OCI-LY7 (cell line): ENCODE results near the gene BCL2L12. TPM values are rescaled to one million over a fixed set of nuclear protein-coding genes. Genes with fewer than 3 reads are reported as not detected.

Experiments used
- BruUV-seq: library from RNA; stranded (reverse); fragments of 400-500 nt; replicated peaks from 2 replicates; lab custom pipeline; 2021; lab: Mats Ljungman, UMichigan
- CTCF ChIA-PET: fragments of 300-600 bp; sonication (Branson Sonifier 250); formaldehyde crosslinking; loops from one replicate; lab custom pipeline; 2022; ENCODE audit warnings: antibody characterized with exemption; ENCODE audit not compliant: unreplicated experiment; lab: Charles Lee
- POLR2A ChIA-PET: fragments of 300-600 bp; sonication (Branson Sonifier 250); formaldehyde crosslinking; loops from one replicate; lab custom pipeline; 2022; ENCODE audit warnings: antibody characterized with exemption; lab: Charles Lee
- DNase-seq: peaks from one replicate; pipeline ENCODE4 v3.0.0-alpha.2; 2015; ENCODE audit warnings: low spot score
- H2AFZ ChIP-seq: fragments of 200-600 bp; sonication (generic), shearing (Covaris generic); 2 replicates; pipeline ENCODE4 v1.6.1; 2014; ENCODE audit warnings: mild to moderate bottlenecking, antibody characterized with exemption, low read length, moderate library complexity
- H3K27ac ChIP-seq: fragments of 200-600 bp; sonication (generic); 2 replicates; pipeline ENCODE4 v1.5.1; 2014; ENCODE audit warnings: mixed run types, low read depth, mild to moderate bottlenecking, moderate library complexity, low read length, inconsistent platforms; ENCODE audit not compliant: poor library complexity, severe bottlenecking
- H3K36me3 ChIP-seq: fragments of 200-600 bp; sonication (generic); 2 replicates; pipeline ENCODE4 v1.6.1; 2014; ENCODE audit warnings: mild to moderate bottlenecking, antibody characterized with exemption, low read length, moderate library complexity, mixed read lengths; ENCODE audit not compliant: insufficient read depth
- H3K4me1 ChIP-seq: fragments of 200-600 bp; sonication (generic); 2 replicates; pipeline ENCODE4 v1.5.1; 2014; ENCODE audit warnings: mild to moderate bottlenecking, low read length; ENCODE audit not compliant: insufficient read depth, poor library complexity, severe bottlenecking
- H3K4me2 ChIP-seq: fragments of 200-600 bp; sonication (generic); 2 replicates; pipeline ENCODE4 v1.6.1; 2014; ENCODE audit warnings: mild to moderate bottlenecking, low read length
- H3K4me3 ChIP-seq: fragments of 200-600 bp; sonication (generic); 2 replicates; pipeline ENCODE4 v1.5.1; 2014; ENCODE audit warnings: mild to moderate bottlenecking, low read depth, low read length; ENCODE audit not compliant: poor library complexity, severe bottlenecking
- H3K79me2 ChIP-seq: fragments of 200-600 bp; sonication (generic); 2 replicates; pipeline ENCODE4 v1.6.1; 2016; ENCODE audit warnings: low read depth, mild to moderate bottlenecking, low read length, moderate library complexity, mixed read lengths; ENCODE audit not compliant: insufficient read depth
- H3K9me2 ChIP-seq: fragments of 200-600 bp; sonication (generic); 2 replicates; pipeline ENCODE4 v1.6.1; 2016; ENCODE audit warnings: mild to moderate bottlenecking, low read length, mixed read lengths; ENCODE audit not compliant: insufficient read depth
- H3K9me3 ChIP-seq: fragments of 200-600 bp; sonication (generic); 2 replicates; pipeline ENCODE4 v1.6.1; 2014; ENCODE audit warnings: mild to moderate bottlenecking, mixed run types, low read length, mixed read lengths
- H4K20me1 ChIP-seq: fragments of 200-600 bp; sonication (generic); 2 replicates; pipeline ENCODE4 v1.6.1; 2014; ENCODE audit warnings: mild to moderate bottlenecking, antibody characterized with exemption, low read length, moderate library complexity, mixed read lengths; ENCODE audit not compliant: insufficient read depth
- CTCF ChIP-seq: fragments of 200-600 bp; sonication (generic); conservative IDR thresholded peaks from 2 replicates; pipeline ENCODE4 v1.5.1; 2014; ENCODE audit warnings: mild to moderate bottlenecking, antibody characterized with exemption, low read length, moderate library complexity, mixed read lengths
- EZH2phosphoT487 ChIP-seq: fragments of 200-600 bp; sonication (generic); IDR thresholded peaks from 2 replicates; pipeline ENCODE4 v1.6.1; 2018; ENCODE audit warnings: low read depth, borderline replicate concordance, mild to moderate bottlenecking, mixed run types, antibody characterized with exemption, low read length, moderate library complexity, mixed read lengths
- intact Hi-C: fragments of 100-400 bp; cut with micrococcal nuclease; formaldehyde crosslinking; loops from one replicate; pipeline ENCODE4 v1.10.0; 2022; ENCODE audit not compliant: unreplicated experiment
- total RNA-seq, 2 experiments: library from RNA; depleted of rRNA in 1 of 2; stranded (reverse); fragments of >200 nt in 1 of 2; shearing (Covaris generic) in 1 of 2; gene quantifications; 2 replicates each; pipeline ENCODE4 v1.2.3, GENCODE V29; 2014 to 2022

BCL2L12 gene
- total RNA-seq, 2 experiments from 2014 or later: 38.9 to 65.4 TPM

GRCh38 chr19:49652551-49653465 is 12.9 kb upstream of the BCL2L12 start:
- DNase-seq: no peak
- POLR2A ChIA-PET: no interaction called here
- no TSS peak for BruUV-seq
- Histone ChIP-seq H3K9me2 (no peaks in the 10 kb centered on the region), H4K20me1 (no peaks in the 10 kb centered on the region), H3K4me1 (no peaks in the 10 kb centered on the region), H3K4me3 (no peak overlapping the region), H3K36me3 (peaks cover 78% of the 10 kb centered on the region), H2AFZ (no peak overlapping the region), H3K4me2 (no peak overlapping the region), H3K9me3 (no peaks in the 10 kb centered on the region), H3K79me2 (no peaks in the 10 kb centered on the region), H3K27ac (no peak overlapping the region)
- CTCF ChIA-PET: no interaction called here
- intact Hi-C loops: no loop called here
- TF ChIP-seq CTCF (no peak), EZH2phosphoT487 (no peak)

DNA sequence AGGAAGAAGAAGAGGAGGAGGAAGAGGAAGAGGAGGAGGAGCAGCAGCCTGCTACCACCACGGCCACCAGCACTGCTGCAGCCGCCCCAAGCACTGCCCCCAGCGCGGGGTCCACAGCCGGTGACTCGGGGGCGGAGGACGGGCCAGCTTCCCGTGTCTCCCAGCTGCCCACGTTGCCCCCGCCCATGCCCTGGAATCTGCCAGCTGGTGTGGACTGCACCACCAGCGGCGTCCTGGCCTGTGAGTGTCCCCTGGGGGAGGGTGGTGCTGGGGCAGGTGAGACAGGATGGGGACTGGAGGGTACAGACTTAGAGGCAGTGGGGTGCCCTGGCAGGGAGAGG is 12.3 kb upstream of the BCL2L12 start:
- no peaks in the 10 kb centered on the region for H3K79me2 ChIP-seq
- H3K4me3 ChIP-seq: no peak overlapping the region
- POLR2A ChIA-PET: no interaction called here
- intact Hi-C loops: no loop called here
- no TSS peak for BruUV-seq
- CTCF ChIA-PET: no interaction called here
- H2AFZ ChIP-seq: no peak overlapping the region
- no peak overlapping the region for H3K27ac ChIP-seq
- H3K4me2 ChIP-seq: no peak overlapping the region
- DNase-seq: no peak
- no peaks in the 10 kb centered on the region for H4K20me1 ChIP-seq
- no peaks in the 10 kb centered on the region for H3K4me1 ChIP-seq
- H3K9me2 ChIP-seq: no peaks in the 10 kb centered on the region
- peaks cover 83% of the 10 kb centered on the region for H3K36me3 ChIP-seq
- TF ChIP-seq EZH2phosphoT487 (no peak), CTCF (no peak)
- no peaks in the 10 kb centered on the region for H3K9me3 ChIP-seq

DNA sequence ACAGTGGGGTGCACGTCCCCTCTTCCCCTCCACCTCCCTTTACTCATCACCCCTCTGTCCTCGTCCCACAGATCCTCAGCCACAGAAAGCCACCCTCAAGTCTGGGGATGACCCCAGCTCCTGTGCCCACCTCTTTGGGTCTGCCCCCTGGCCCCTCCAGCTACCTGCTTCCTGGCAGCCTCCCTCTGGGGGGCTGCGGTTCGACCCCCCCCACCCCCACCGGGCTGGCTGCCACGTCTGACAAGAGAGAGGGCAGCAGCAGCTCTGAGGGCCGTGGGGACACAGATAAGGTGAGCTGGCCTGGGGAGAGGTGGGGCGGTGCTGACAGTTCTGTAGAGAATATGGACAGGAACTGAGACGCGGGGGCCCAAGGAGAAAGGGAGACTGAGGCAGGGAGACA is 11.2 kb upstream of the BCL2L12 start:
- intact Hi-C loops: no loop called here
- peaks cover 87% of the 10 kb centered on the region for H3K36me3 ChIP-seq
- H3K9me3 ChIP-seq: no peaks in the 10 kb centered on the region
- no peak overlapping the region for H3K4me3 ChIP-seq
- H4K20me1 ChIP-seq: no peaks in the 10 kb centered on the region
- H3K4me2 ChIP-seq: no peak overlapping the region
- ChIA-PET CTCF (no interaction called here), POLR2A (interaction anchor here (1.9 kb wide), 1 partner anchor 13 kb away, joined by 5 read pairs; the partner anchor contains the start of gene SCAF1)
- TF ChIP-seq CTCF (no peak), EZH2phosphoT487 (no peak)
- no peak overlapping the region for H3K27ac ChIP-seq
- H3K4me1 ChIP-seq: no peaks in the 10 kb centered on the region
- BruUV-seq: no TSS peak
- H3K79me2 ChIP-seq: no peaks in the 10 kb centered on the region
- no peak overlapping the region for H2AFZ ChIP-seq
- no peaks in the 10 kb centered on the region for H3K9me2 ChIP-seq
- DNase-seq: no peak
